KG1 (cell line): ENCODE results near the gene CCDC17.
A peak's percentile ranks its signal among the peaks of the same experiment; 100 is the strongest.
"Not testable (repeated sequence)": the region's sequence is repeated elsewhere in the genome, so short reads cannot be mapped to it uniquely, and the experiment has no call there.

Experiments used
- DNase-seq: peaks from one replicate; lab custom pipeline; 2025; lab: John Stamatoyannopoulos, UW

Gene CCDC17

GRCh38 chr1:45621895-45622523 is 1.8 kb downstream of the CCDC17 start:
- DNase-seq: no peak

DNA sequence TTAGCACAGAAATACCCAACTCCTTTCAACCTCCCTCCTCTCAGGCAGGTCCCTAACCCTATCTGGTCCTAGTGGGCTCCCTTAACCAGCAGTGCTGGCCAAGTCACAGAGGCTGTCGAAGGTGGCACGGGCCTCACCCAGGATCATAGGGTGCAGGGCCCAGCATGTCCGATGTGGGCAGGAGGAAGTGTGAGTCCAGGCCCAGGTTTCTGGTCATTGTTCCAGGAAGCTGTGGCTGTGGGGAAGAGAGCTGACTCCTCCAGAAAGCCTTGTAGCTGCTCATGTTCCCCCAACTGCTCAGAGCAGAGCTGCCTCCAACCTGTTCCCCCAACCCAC is 2.4 kb downstream of the CCDC17 start:
- no peak for DNase-seq

GRCh38 chr1:45620588-45621500 is 3.0 kb downstream of the CCDC17 start:
- DNase-seq: no peak

DNA sequence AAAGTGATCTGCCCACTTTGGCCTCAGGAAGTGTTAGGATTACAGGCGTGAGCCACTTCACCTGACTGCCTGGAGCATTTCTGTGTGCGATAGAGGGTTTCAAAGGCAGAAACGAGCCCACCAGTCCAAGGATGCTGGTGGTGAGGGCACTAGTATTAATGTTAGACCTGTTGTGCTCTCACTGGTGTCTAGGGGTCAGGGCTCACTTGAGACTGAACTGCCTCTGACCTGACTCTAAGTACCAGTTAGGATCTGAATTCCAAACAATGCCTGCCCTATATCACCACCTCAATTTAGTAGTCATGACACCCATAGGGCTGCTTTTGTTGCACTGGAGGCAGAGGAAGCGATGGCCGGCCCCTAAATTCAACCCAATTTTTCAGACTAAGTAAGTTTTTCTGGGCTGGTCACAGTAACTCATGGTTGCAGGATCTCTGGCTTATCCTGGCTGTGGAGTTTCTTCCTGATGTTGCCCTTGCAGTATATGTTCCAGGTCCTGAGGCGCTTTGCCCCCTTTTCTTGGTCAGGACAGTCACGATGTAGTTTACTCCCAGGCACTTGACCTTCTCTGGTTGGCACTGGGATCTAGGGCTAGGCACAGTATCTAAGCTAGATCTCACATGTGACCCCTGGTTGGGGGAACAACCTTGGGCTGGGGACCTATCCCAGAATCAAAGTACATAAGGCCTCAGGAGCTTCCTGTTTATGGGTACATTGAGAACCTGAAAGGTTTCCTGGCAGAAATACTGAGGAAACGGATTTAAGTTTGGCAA is 4.5 kb downstream of the CCDC17 start:
- no peak for DNase-seq

DNA sequence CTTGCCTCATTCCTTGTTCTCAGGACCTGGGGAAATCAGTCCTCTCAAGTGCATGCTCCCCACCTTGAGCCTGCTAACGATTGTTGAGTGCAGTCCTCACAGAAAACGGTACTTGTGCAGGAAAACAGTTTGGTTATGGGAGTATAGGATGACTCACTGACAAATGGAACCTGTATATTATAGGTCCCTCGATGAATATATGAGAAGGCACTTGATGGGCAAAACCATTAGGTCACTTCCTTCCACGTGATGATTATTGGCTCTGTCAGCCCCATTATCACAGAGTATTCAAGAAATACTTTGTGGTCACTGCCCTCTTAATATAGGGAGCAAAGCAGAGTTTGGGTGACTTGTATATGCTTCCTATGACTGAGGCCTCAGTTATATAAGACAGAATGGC is 6.2 kb downstream of the CCDC17 start:
- DNase-seq: no peak

GRCh38 chr1:45615885-45616284 is 8.0 kb downstream of the CCDC17 start:
- no peak for DNase-seq

DNA sequence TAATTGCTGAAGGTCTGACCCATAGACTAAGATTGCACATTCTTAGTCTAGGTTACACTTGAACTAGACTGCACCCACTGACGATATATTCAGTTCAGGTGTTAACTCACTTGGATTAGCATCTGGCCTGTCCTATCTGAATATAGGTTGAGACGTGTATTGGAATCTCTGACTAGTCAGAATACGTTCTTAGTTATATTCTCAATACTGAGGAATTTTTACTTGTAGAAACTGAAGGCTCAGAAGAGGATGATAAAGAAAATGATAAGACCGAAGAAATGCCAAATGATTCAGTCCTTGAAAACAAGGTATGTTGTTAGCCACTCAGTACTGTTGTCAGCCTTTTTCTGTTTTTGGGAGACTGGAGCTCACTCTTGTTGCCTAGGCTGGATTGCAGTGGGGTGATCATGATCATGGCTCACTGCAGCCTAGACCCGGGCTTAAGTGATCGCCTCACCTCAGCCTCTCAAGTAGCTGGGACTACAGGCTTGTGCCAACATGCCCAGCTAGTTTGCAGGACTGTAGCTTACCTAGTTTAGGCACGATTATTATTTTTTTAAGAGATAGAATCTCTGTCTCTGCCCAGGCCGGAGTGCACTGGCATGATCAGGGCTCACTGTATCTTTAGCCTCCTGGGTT is 10.8 kb downstream of the CCDC17 start:
- DNase-seq: no peak

- DNase-seq: no peak
Observed at GRCh38 chr1:45610589-45611226, 13.1 kb downstream of the CCDC17 start.

- DNase-seq: no peak
Observed at GRCh38 chr1:45608175-45609156, 15.4 kb downstream of the CCDC17 start.

- DNase-seq: no peak
Observed at GRCh38 chr1:45607404-45608074, 16.3 kb downstream of the CCDC17 start.

- DNase-seq: no peak
Observed at GRCh38 chr1:45604239-45604638, 19.6 kb downstream of the CCDC17 start.

DNA sequence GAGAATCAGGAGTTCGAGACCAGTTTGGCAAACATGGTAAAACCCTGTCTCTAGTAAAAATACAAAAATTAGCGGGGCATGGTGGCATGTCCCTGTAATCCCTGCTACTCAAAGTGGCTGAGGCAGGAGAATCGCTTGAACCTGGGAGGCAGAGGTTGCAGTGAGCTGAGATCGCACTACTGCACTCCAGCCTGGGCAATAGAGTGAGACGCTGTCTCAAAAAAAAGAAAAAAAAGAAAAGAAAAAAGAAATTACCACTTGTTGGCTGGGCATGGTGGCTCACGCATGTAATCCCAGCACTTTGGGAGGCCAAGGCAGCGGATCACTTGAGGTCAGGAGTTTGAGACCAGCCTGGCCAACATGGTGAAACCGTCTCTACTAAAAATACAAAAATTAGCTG is 27.1 kb downstream of the CCDC17 start:
- DNase-seq: not testable (repeated sequence)

- no peak for DNase-seq
Observed at GRCh38 chr1:45594412-45594811, 29.4 kb downstream of the CCDC17 start.

GRCh38 chr1:45589861-45590260 is 34.0 kb downstream of the CCDC17 start:
- no peak for DNase-seq

- DNase-seq: no peak
Observed at GRCh38 chr1:45586769-45587168, 37.1 kb downstream of the CCDC17 start.

GRCh38 chr1:45585496-45586075 is 38.3 kb downstream of the CCDC17 start:
- no peak for DNase-seq

DNA sequence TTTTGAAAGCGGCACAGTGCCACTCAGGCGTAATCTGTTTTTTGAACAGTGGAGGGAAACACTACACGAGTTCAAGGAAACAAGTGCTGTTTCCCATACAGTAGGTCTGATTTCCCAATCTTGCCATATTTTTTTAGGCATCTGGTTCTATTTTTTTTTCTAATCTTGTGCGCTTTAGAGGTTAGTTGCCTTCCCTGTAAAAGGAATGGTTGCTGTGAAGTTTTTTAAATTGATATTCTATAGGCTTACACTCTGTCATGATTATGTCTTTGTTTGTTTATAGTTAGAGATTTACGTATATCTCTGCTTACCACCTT is 38.8 kb downstream of the CCDC17 start:
- DNase-seq: no peak

- DNase-seq: peak; percentile 81
Observed at GRCh38 chr1:45584351-45585109, 39.3 kb downstream of the CCDC17 start.
